Activated CD4-positive, alpha-beta T cell treated with anti-CD3 and anti-CD28 coated beads, Interleukin-2, Interleukin-4, amounts not matched to agents 100 ng/mL and 50 ng/mL, durations not matched to agents 16 hours and 8 hours (primary cell): ENCODE results near the gene BEST1.

Source experiments
- DNase-seq: peaks from one replicate; pipeline ENCODE4 v3.0.0-alpha.2; 2020; ENCODE audit warnings: low spot score

Gene BEST1

GRCh38 chr11:61916737-61917333 is 33.3 kb upstream of the BEST1 start:
- no peak for DNase-seq

- no peak for DNase-seq
Measured at GRCh38 chr11:61917334-61918109, 32.6 kb upstream of the BEST1 start, which contains the start of gene RAB3IL1. Gene RAB3IL1 (minus strand): TSS chr11:61917566. CDS start chr11:61917367, 199 bp downstream.

GRCh38 chr11:61918251-61918937 is 31.8 kb upstream of the BEST1 start:
- no peak for DNase-seq

GRCh38 chr11:61918938-61919704 is 31.0 kb upstream of the BEST1 start:
- no peak for DNase-seq

- no peak for DNase-seq
Measured at GRCh38 chr11:61919705-61920631, 30.2 kb upstream of the BEST1 start.

- DNase-seq: no peak
Measured at GRCh38 chr11:61921446-61921845, 28.7 kb upstream of the BEST1 start.

- DNase-seq: no peak
Measured at GRCh38 chr11:61922539-61922938, 27.6 kb upstream of the BEST1 start.

GRCh38 chr11:61923166-61924063 is 26.7 kb upstream of the BEST1 start:
- DNase-seq: no peak

GRCh38 chr11:61924064-61924455 is 26.1 kb upstream of the BEST1 start:
- DNase-seq: no peak

GRCh38 chr11:61925736-61926135 is 24.4 kb upstream of the BEST1 start:
- DNase-seq: no peak

- no peak for DNase-seq
Measured at GRCh38 chr11:61926235-61926634, 23.9 kb upstream of the BEST1 start.

- DNase-seq: no peak
Measured at GRCh38 chr11:61927501-61927900, 22.6 kb upstream of the BEST1 start.

GRCh38 chr11:61928606-61929005 is 21.5 kb upstream of the BEST1 start:
- no peak for DNase-seq

GRCh38 chr11:61930933-61931332 is 19.2 kb upstream of the BEST1 start:
- DNase-seq: no peak

GRCh38 chr11:61935861-61936260 is 14.3 kb upstream of the BEST1 start:
- no peak for DNase-seq

- DNase-seq: no peak
Measured at GRCh38 chr11:61940466-61940865, 9.7 kb upstream of the BEST1 start.

GRCh38 chr11:61945191-61945590 is 5.0 kb upstream of the BEST1 start:
- DNase-seq: no peak

GRCh38 chr11:61946894-61947293 is 3.3 kb upstream of the BEST1 start:
- no peak for DNase-seq

GRCh38 chr11:61947486-61948210 is 2.5 kb upstream of the BEST1 start:
- DNase-seq: peak; percentile 71

- no peak for DNase-seq
Measured at GRCh38 chr11:61948505-61948904, 1.6 kb upstream of the BEST1 start.
